SU-DHL-6 (cell line): ENCODE measurements around the gene MMP7.

ENCODE experiments used
- CTCF ChIP-seq: fragments of 200-600 bp; sonication (generic); IDR thresholded peaks from one replicate; pipeline ENCODE4 v1.5.1; 2017; ENCODE audit warnings: antibody characterized with exemption, mild to moderate bottlenecking, low read length, moderate library complexity; ENCODE audit not compliant: insufficient read depth, poor library complexity, severe bottlenecking
- EZH2phosphoT487 ChIP-seq: fragments of 200-600 bp; sonication (generic), shearing (Covaris generic); conservative IDR thresholded peaks from 2 replicates; pipeline ENCODE4 v1.6.1; 2018; ENCODE audit warnings: mild to moderate bottlenecking, antibody characterized with exemption, low read length, moderate library complexity, mixed read lengths

DNA sequence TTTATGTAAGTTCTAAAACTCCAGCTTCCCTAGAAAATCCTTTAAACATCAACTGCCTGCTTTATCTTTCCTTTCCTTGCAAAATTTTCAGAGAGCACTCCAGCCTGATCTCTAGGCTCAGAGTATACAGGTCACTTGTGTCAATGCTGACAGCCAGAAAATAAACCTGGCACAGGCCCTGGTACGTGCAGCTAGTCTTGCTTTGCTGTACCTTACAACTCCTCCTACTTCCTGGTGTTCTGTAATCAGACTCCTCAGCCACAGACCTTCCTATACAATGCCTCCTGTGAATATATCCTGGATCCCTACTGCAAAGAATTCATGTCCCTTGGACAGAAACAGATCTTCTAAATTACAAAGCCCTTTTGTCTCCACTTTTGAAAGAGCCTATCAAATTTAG is 53.7 kb downstream of the MMP7 start:
- TF ChIP-seq CTCF, result no peak
- no peak for TF ChIP-seq EZH2phosphoT487
